Endothelial cell of umbilical vein (primary cell): ENCODE measurements around the gene C11orf24. TPM values are rescaled to one million over a fixed set of nuclear protein-coding genes. Genes with fewer than 3 reads are reported as not detected.

Source experiments
- BruUV-seq: library from RNA; stranded (reverse); fragments of 400-500 nt; replicated peaks from 2 replicates; lab custom pipeline; 2021; lab: Mats Ljungman, UMichigan
- CTCF ChIA-PET: fragments of 300-600, 350-600 bp; sonication (Branson Sonifier 250); formaldehyde crosslinking; loops from one replicate; lab custom pipeline; 2021; ENCODE audit warnings: antibody characterized with exemption, inconsistent platforms; lab: Charles Lee
- POLR2A ChIA-PET: fragments of 300-600, 350-600 bp; sonication (Branson Sonifier 250); formaldehyde crosslinking; loops from one replicate; lab custom pipeline; 2021; ENCODE audit warnings: antibody characterized with exemption, inconsistent platforms; lab: Charles Lee
- DNase-seq: peaks from one replicate; pipeline ENCODE4 v3.0.0-alpha.2; 2011; ENCODE audit warnings: low read depth, low spot score
- FAIRE-seq: peaks from 2 replicates; lab custom pipeline; 2011; peaks lifted over from hg19 to GRCh38; lab: Jason Lieb, UNC
- H2AFZ ChIP-seq: 2 replicates; pipeline ENCODE4 v1.6.0; 2012; ENCODE audit warnings: low read depth, low read length, control low read depth, inconsistent platforms
- H3K27ac ChIP-seq: 2 replicates; pipeline ENCODE4 v1.5.1; 2011; ENCODE audit warnings: low read depth, mild to moderate bottlenecking, control low read depth, low read length, moderate library complexity; ENCODE audit not compliant: insufficient read depth
- H3K27me3 ChIP-seq, 2 experiments: 2 replicates each; pipeline versions ENCODE4 v1.6.0 to v1.6.1; 2011; ENCODE audit warnings: low read length in 2 of 2, mixed read lengths in 1 of 2; ENCODE audit not compliant: control insufficient read depth in 2 of 2, insufficient read depth in 2 of 2
- H3K36me3 ChIP-seq, 2 experiments: 2 replicates in 1 of 2; 3 replicates in 1 of 2; pipeline ENCODE4 v1.5.1; 2011; ENCODE audit warnings: low read length in 2 of 2, mild to moderate bottlenecking in 1 of 2, moderate library complexity in 1 of 2; ENCODE audit not compliant: control insufficient read depth in 2 of 2, insufficient read depth in 2 of 2; ENCODE audit errors: extremely low read depth in 1 of 2
- H3K4me1 ChIP-seq: 3 replicates; pipeline ENCODE4 v1.5.1; 2011; ENCODE audit warnings: mild to moderate bottlenecking, low read length; ENCODE audit not compliant: control insufficient read depth, insufficient read depth; ENCODE audit errors: extremely low read depth
- H3K4me2 ChIP-seq: 2 replicates; pipeline ENCODE4 v1.6.1; 2011; ENCODE audit warnings: low read length, control low read depth, mixed read lengths; ENCODE audit not compliant: insufficient read depth
- H3K4me3 ChIP-seq, 3 experiments: fragments of 200-600 bp in 1 of 3; sonication (generic), shearing (Covaris generic) in 1 of 3; replicated peaks in 1 of 3; 2 replicates each; pipeline ENCODE4 v1.5.1; 2011 to 2016; ENCODE audit warnings: control low read depth in 3 of 3, low read length in 3 of 3, mild to moderate bottlenecking in 2 of 3, inconsistent platforms in 1 of 3, low read depth in 1 of 3, moderate library complexity in 1 of 3; ENCODE audit not compliant: insufficient read depth in 1 of 3
- H3K79me2 ChIP-seq: 2 replicates; pipeline ENCODE4 v1.6.0; 2012; ENCODE audit warnings: low read length, inconsistent platforms; ENCODE audit not compliant: control insufficient read depth, insufficient read depth
- H3K9ac ChIP-seq: replicated peaks from 2 replicates; pipeline ENCODE3; 2011; ENCODE audit warnings: low read length, control low read depth; ENCODE audit not compliant: insufficient read depth; ENCODE audit errors: extremely low read depth
- H3K9me1 ChIP-seq: replicated peaks from 3 replicates; pipeline ENCODE4 v1.6.0; 2011; ENCODE audit warnings: mild to moderate bottlenecking, low read length; ENCODE audit not compliant: control insufficient read depth, insufficient read depth; ENCODE audit errors: extremely low read depth
- H3K9me3 ChIP-seq: replicated peaks from 2 replicates; pipeline ENCODE4 v1.5.1; 2012; ENCODE audit warnings: low read length, inconsistent platforms; ENCODE audit not compliant: control insufficient read depth, insufficient read depth
- H4K20me1 ChIP-seq: replicated peaks from 2 replicates; pipeline ENCODE3; 2011; ENCODE audit warnings: mild to moderate bottlenecking, low read length; ENCODE audit not compliant: control insufficient read depth, insufficient read depth; ENCODE audit errors: extremely low read depth
- CTCF ChIP-seq, 2 donors: IDR thresholded peaks; 1 replicate in 1 of 2; 2 replicates in 1 of 2; pipeline ENCODE4 v1.5.1; 2011; ENCODE audit warnings: low read length in 2 of 2, mild to moderate bottlenecking in 2 of 2, moderate library complexity in 2 of 2, control low read depth in 1 of 2, inconsistent platforms in 1 of 2, low read depth in 1 of 2; ENCODE audit not compliant: insufficient read depth in 1 of 2; ENCODE audit errors: extremely low read depth in 1 of 2
- EZH2 ChIP-seq: IDR thresholded peaks from 2 replicates; pipeline ENCODE4 v1.6.1; 2012; ENCODE audit warnings: borderline replicate concordance, low read depth, mild to moderate bottlenecking, moderate library complexity, low read length, inconsistent platforms; ENCODE audit not compliant: severe bottlenecking
- FOS ChIP-seq: IDR thresholded peaks from 2 replicates; pipeline ENCODE4 v1.6.1; 2011; ENCODE audit warnings: mild to moderate bottlenecking, low read length, moderate library complexity, borderline replicate concordance; ENCODE audit not compliant: insufficient read depth
- GATA2 ChIP-seq: IDR thresholded peaks from 2 replicates; pipeline ENCODE4 v1.7.0; 2011; ENCODE audit warnings: low read depth, mild to moderate bottlenecking, moderate library complexity, mixed read lengths, low read length; ENCODE audit not compliant: insufficient read length, insufficient read depth
- JUN ChIP-seq: IDR thresholded peaks from 2 replicates; pipeline ENCODE4 v1.6.1; 2011; ENCODE audit warnings: borderline replicate concordance, low read depth; ENCODE audit not compliant: insufficient read length, insufficient read depth
- MAX ChIP-seq: IDR thresholded peaks from 2 replicates; pipeline ENCODE4 v1.6.1; 2011; ENCODE audit not compliant: insufficient read depth, insufficient read length
- MYC ChIP-seq: IDR thresholded peaks from one replicate; pipeline ENCODE4 v1.6.1; 2011; ENCODE audit warnings: mild to moderate bottlenecking, low read depth, low read length
- POLR2A ChIP-seq: IDR thresholded peaks from 2 replicates; pipeline ENCODE4 v1.6.1; 2012; ENCODE audit warnings: low read depth, mild to moderate bottlenecking, control low read depth, low read length
- POLR2AphosphoS5 ChIP-seq: IDR thresholded peaks from 2 replicates; pipeline ENCODE4 v1.6.1; 2012; ENCODE audit warnings: low read depth, mild to moderate bottlenecking, control low read depth, low read length, moderate library complexity; ENCODE audit not compliant: insufficient read depth
- dilution Hi-C: fragments of 300-500 bp; cut with MboI; formaldehyde crosslinking; loops from one replicate; pipeline ENCODE4 v1.15.0; 2019; ENCODE audit warnings: low sequenced_read_pairs; ENCODE audit not compliant: extremely low pct_ligation_motif_present
- intact Hi-C: fragments of 100-400 bp; cut with micrococcal nuclease; formaldehyde crosslinking; loops from one replicate; pipeline ENCODE4 v1.10.0; 2022
- polyA plus RNA-seq, 4 experiments: library from polyadenylated mRNA; depleted of rRNA in 3 of 4; stranded (reverse) in 3 of 4; unstranded in 1 of 4; fragments of >200 nt; gene quantifications; 2 replicates each; pipeline versions ENCODE4 v1.2.1 to v1.2.3, GENCODE V29; 2011 to 2012; ENCODE audit warnings: missing spikeins in 1 of 4
- total RNA-seq: library from RNA; stranded (reverse); gene quantifications from 2 replicates; pipeline ENCODE4 v1.2.3, GENCODE V29; 2021

C11orf24 gene
- total and polyA plus RNA-seq, 2 donors (not counting 3 experiments of a cell fraction or from before 2014, with no cell fraction given): 26.4 to 34.1 TPM

- POLR2A ChIA-PET: no interaction called here
Measured at GRCh38 chr11:68258363-68258765, 13.4 kb downstream of the C11orf24 start.

More at GRCh38 chr11:68258363-68258765, 13.4 kb downstream of the C11orf24 start:
- CTCF ChIA-PET: interaction anchor here (0.5 to 6.3 kb wide), 15 partner anchors 10 to 186 kb away, joined by 3 to 152 read pairs (median 9); partner anchors contain the start of gene C11orf24
- Histone ChIP-seq H3K27me3 (no peaks in the 10 kb centered on the region), H4K20me1 (no peaks in the 10 kb centered on the region), H3K79me2 (no peaks in the 10 kb centered on the region), H3K4me2 (no peak overlapping the region), H3K4me3 (no peak overlapping the region), H3K9me3 (no peaks in the 10 kb centered on the region), H2AFZ (no peak overlapping the region), H3K27ac (no peak overlapping the region), H3K4me1 (peaks cover 2% of the 10 kb centered on the region), H3K9ac (no peak overlapping the region), H3K36me3 (peaks cover 0 to 12% of the 10 kb centered on the region in 2 experiments), H3K9me1 (no peaks in the 10 kb centered on the region)
- no TSS peak for BruUV-seq
- intact Hi-C loops (no loop called here), dilution Hi-C loops (no loop called here)
- DNase-seq: no peak
- no peak for TF ChIP-seq CTCF (IDR thresholded peaks at IDR 0.05; ENCODE audit: extremely low read depth in 1 of 2, insufficient read depth in 1 of 2, low read depth in 1 of 2, low read length in 2 of 2)
- TF ChIP-seq GATA2: no peak
- TF ChIP-seq POLR2A: no peak
- TF ChIP-seq FOS: no peak
- no peak for TF ChIP-seq JUN
- TF ChIP-seq MAX: no peak
- no peak for TF ChIP-seq EZH2
- TF ChIP-seq MYC: no peak
- TF ChIP-seq POLR2AphosphoS5: no peak
- no peak for FAIRE-seq
